ENCODE data around the gene SLC24A1. TPM values are rescaled to one million over a fixed set of nuclear protein-coding genes. Genes with fewer than 3 reads are reported as not detected.

The SLC24A1 gene
- total RNA-seq, 1 experiment from 2014 or later, result 3.0 TPM

DNA sequence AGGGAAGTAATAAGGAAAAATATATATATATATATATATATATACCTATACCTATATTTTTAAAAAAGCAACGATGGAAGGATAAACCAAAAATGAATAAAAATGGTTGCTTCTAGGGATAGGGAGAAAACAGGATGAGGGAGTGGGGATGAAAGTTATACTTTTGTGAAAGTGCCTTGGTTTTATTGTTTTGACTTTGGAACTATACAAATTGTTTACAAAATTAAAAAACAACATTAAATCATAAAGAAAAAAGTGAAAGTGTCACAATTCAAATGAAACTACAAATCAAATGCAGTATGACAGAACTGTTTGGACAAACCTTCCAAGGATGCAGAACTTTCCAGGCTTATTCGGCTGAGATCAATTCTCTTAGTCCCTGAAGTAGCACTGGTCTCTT is 54.4 kb downstream of the SLC24A1 start:
- no peaks in the 10 kb centered on the region for H4K20me1 ChIP-seq (ENCODE audit: low read length)
- H3K9me2 ChIP-seq (replicated peaks; ENCODE audit: low read length), result no peaks in the 10 kb centered on the region
- no peak overlapping the region for H2AFZ ChIP-seq (ENCODE audit: low read length)
- H3K36me3 ChIP-seq (ENCODE audit: low read depth, low read length), result no peaks in the 10 kb centered on the region
- no peak overlapping the region for H3K9ac ChIP-seq (ENCODE audit: low read length)
- no peak overlapping the region for H3K27ac ChIP-seq (ENCODE audit: low read length)
- H3F3A ChIP-seq (ENCODE audit: low read length, unreplicated experiment), result no peaks in the 10 kb centered on the region
- no peaks in the 10 kb centered on the region for H3K79me2 ChIP-seq (ENCODE audit: low read length)
- intact Hi-C loops (cut with micrococcal nuclease), result no loop called here
- ChIA-PET CTCF (no interaction called here), POLR2A (ENCODE audit: unreplicated experiment) (no interaction called here)
- no peaks in the 10 kb centered on the region for H3K9me3 ChIP-seq (ENCODE audit: low read length)
- H3K27me3 ChIP-seq (ENCODE audit: low read length), result no peaks in the 10 kb centered on the region
- BruUV-seq (replicated peaks), result no TSS peak
- no peak overlapping the region for H3K4me3 ChIP-seq (ENCODE audit: low read length)
- TF ChIP-seq EZH2phosphoT487 (IDR thresholded peaks at IDR 0.05; ENCODE audit: borderline replicate concordance, low read length) (no peak), EZH2 (IDR thresholded peaks at IDR 0.05; ENCODE audit: low read length, unreplicated experiment) (no peak)
- TF ChIP-seq, protein P1, sequence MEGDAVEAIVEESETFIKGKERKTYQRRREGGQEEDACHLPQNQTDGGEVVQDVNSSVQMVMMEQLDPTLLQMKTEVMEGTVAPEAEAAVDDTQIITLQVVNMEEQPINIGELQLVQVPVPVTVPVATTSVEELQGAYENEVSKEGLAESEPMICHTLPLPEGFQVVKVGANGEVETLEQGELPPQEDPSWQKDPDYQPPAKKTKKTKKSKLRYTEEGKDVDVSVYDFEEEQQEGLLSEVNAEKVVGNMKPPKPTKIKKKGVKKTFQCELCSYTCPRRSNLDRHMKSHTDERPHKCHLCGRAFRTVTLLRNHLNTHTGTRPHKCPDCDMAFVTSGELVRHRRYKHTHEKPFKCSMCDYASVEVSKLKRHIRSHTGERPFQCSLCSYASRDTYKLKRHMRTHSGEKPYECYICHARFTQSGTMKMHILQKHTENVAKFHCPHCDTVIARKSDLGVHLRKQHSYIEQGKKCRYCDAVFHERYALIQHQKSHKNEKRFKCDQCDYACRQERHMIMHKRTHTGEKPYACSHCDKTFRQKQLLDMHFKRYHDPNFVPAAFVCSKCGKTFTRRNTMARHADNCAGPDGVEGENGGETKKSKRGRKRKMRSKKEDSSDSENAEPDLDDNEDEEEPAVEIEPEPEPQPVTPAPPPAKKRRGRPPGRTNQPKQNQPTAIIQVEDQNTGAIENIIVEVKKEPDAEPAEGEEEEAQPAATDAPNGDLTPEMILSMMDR (conservative IDR thresholded peaks at IDR 0.05; ENCODE audit: low read depth, low read length), result no peak
- DNase-seq, result no peak
- no peaks in the 10 kb centered on the region for H3K4me1 ChIP-seq (ENCODE audit: insufficient read depth, low read length)
- no peak overlapping the region for H3K4me2 ChIP-seq (ENCODE audit: low read length)
- ATAC-seq, result no peak

DNA sequence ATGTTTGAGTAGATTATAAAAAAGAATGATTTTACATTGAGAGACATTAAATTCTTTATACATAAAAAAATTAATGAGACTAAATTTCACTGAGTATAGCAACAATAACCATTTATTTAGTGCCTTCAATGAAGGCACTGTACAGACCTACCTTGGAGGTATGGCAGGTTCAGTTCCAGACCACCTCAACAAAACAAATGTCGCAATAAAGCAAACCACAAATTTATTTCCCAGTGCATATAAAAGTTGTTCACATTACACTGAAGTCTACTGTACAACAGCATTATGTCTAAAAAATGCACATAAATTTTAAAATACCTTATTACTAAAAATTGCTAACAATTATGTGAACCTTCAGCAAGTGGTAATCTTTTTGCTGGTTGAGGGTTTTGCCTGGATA is 58.8 kb downstream of the SLC24A1 start:
- Histone ChIP-seq H3K9ac (ENCODE audit: low read length) (no peak overlapping the region), H2AFZ (ENCODE audit: low read length) (no peak overlapping the region), H3K9me3 (ENCODE audit: low read length) (no peaks in the 10 kb centered on the region), H3K79me2 (ENCODE audit: low read length) (no peaks in the 10 kb centered on the region), H3K9me2 (replicated peaks; ENCODE audit: low read length) (no peaks in the 10 kb centered on the region), H3K4me2 (ENCODE audit: low read length) (no peak overlapping the region), H3F3A (ENCODE audit: low read length, unreplicated experiment) (no peaks in the 10 kb centered on the region), H3K36me3 (ENCODE audit: low read depth, low read length) (no peaks in the 10 kb centered on the region), H4K20me1 (ENCODE audit: low read length) (no peaks in the 10 kb centered on the region), H3K4me1 (ENCODE audit: insufficient read depth, low read length) (no peaks in the 10 kb centered on the region), H3K27me3 (ENCODE audit: low read length) (no peaks in the 10 kb centered on the region), H3K27ac (ENCODE audit: low read length) (no peak overlapping the region), H3K4me3 (ENCODE audit: low read length) (no peak overlapping the region)
- DNase-seq (no peak), ATAC-seq (no peak)
- no TSS peak for BruUV-seq (replicated peaks)
- ChIA-PET POLR2A (ENCODE audit: unreplicated experiment) (no interaction called here), CTCF (no interaction called here)
- intact Hi-C loops (cut with micrococcal nuclease), result no loop called here
- no peak for TF ChIP-seq EZH2 (IDR thresholded peaks at IDR 0.05; ENCODE audit: low read length, unreplicated experiment)
- TF ChIP-seq EZH2phosphoT487 (IDR thresholded peaks at IDR 0.05; ENCODE audit: borderline replicate concordance, low read length), result no peak
- TF ChIP-seq, protein P1 (conservative IDR thresholded peaks at IDR 0.05; ENCODE audit: low read depth, low read length), result no peak

DNA sequence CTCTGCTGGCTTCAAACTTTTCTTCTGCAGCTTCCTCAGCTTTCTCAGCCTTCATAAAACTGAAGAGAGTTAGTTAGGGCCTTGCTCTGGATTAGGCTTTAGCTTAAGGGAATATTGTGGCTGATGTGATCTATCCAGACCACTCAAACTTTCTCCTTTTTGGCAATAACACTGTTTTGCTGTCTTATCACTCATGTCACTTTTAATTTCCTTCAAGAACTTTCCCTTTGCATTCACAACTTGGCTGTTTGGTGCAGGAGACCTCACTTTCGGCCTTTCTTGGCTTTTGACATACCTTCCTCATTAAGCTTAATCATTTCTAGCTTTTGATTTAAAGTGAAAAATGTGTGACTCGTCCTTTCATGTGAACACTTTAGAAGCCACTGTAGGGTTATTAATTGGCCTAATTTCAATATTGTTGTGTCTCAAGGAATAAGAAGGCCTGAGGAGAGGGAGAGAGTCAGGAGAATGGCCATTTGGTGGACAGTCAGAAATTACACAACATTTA is 60.7 kb downstream of the SLC24A1 start:
- intact Hi-C loops (cut with micrococcal nuclease), result no loop called here
- Histone ChIP-seq H3K27me3 (ENCODE audit: low read length) (no peaks in the 10 kb centered on the region), H3K4me1 (ENCODE audit: insufficient read depth, low read length) (no peaks in the 10 kb centered on the region), H3K27ac (ENCODE audit: low read length) (no peak overlapping the region), H3K9me3 (ENCODE audit: low read length) (no peaks in the 10 kb centered on the region), H3K4me2 (ENCODE audit: low read length) (no peak overlapping the region), H3K36me3 (ENCODE audit: low read depth, low read length) (no peaks in the 10 kb centered on the region), H3K9me2 (replicated peaks; ENCODE audit: low read length) (no peaks in the 10 kb centered on the region), H3K79me2 (ENCODE audit: low read length) (no peaks in the 10 kb centered on the region), H2AFZ (ENCODE audit: low read length) (no peak overlapping the region), H3K9ac (ENCODE audit: low read length) (no peak overlapping the region), H3K4me3 (ENCODE audit: low read length) (no peak overlapping the region), H3F3A (ENCODE audit: low read length, unreplicated experiment) (no peaks in the 10 kb centered on the region), H4K20me1 (ENCODE audit: low read length) (no peaks in the 10 kb centered on the region)
- DNase-seq, result no peak
- ChIA-PET POLR2A (ENCODE audit: unreplicated experiment) (interaction anchor here (0.6 kb wide), 1 partner anchor 23 kb away, joined by 3 read pairs; no protein-coding TSS in a partner anchor), CTCF (no interaction called here)
- no TSS peak for BruUV-seq (replicated peaks)
- ATAC-seq, result no peak
- TF ChIP-seq, protein P1 (conservative IDR thresholded peaks at IDR 0.05; ENCODE audit: low read depth, low read length), result no peak
- TF ChIP-seq EZH2 (IDR thresholded peaks at IDR 0.05; ENCODE audit: low read length, unreplicated experiment) (no peak), EZH2phosphoT487 (IDR thresholded peaks at IDR 0.05; ENCODE audit: borderline replicate concordance, low read length) (no peak)

Data from PC-3 (cell line).